Adrenal gland (tissue), 12 donors: Measurements from ENCODE around the gene MAD1L1. TPM values are rescaled to one million over a fixed set of nuclear protein-coding genes. Genes with fewer than 3 reads are reported as not detected.

Experiments
- DNase-seq, 7 donors: peaks; one replicate each; pipeline ENCODE4 v3.0.0-alpha.2; 2019 to 2020
- H3K27ac ChIP-seq, 5 donors: fragments of 200-600 bp; sonication (generic) in 4 of 5; 1 replicate in 3 of 5; 2 replicates in 2 of 5; pipeline versions ENCODE4 v1.5.1 to v1.8.0; 2016 to 2020; ENCODE audit warnings: mild to moderate bottlenecking in 1 of 5
- H3K27me3 ChIP-seq: fragments of 200-600 bp; 2 replicates; pipeline ENCODE4 v1.8.0; 2021
- H3K36me3 ChIP-seq, 2 donors: fragments of 200-600 bp; replicated peaks in 1 of 2; 1 replicate in 1 of 2; 2 replicates in 1 of 2; pipeline versions ENCODE4 v1.5.1 to v1.8.0; 2018 to 2022
- H3K4me1 ChIP-seq, 2 donors: fragments of 200-600 bp; replicated peaks in 1 of 2; 1 replicate in 1 of 2; 2 replicates in 1 of 2; pipeline versions ENCODE4 v1.5.1 to v1.8.0; 2018 to 2021
- H3K4me3 ChIP-seq, 4 donors: fragments of 200-600 bp; sonication (generic) in 3 of 4; one replicate each; pipeline ENCODE4 v1.5.1; 2016 to 2018
- H3K9me3 ChIP-seq, 3 donors: fragments of 200-600 bp; sonication (generic) in 1 of 3; replicated peaks in 1 of 3; 1 replicate in 2 of 3; 2 replicates in 1 of 3; pipeline versions ENCODE4 v1.5.1 to v1.8.0; 2016 to 2021
- CTCF ChIP-seq, 6 experiments: fragments of 450-650 bp in 4 of 6; fragments of 200-600 bp in 2 of 6; sonication (generic) in 1 of 6; IDR thresholded peaks; 1 replicate in 5 of 6; 2 replicates in 1 of 6; pipeline versions ENCODE4 v1.5.1 to v1.8.0; 2016 to 2021; ENCODE audit warnings: antibody characterized with exemption in 6 of 6, mild to moderate bottlenecking in 2 of 6, moderate library complexity in 1 of 6
- POLR2A ChIP-seq, 2 donors: fragments of 450-650 bp; IDR thresholded peaks; one replicate each; pipeline ENCODE4 v1.6.1; 2017; ENCODE audit warnings: antibody characterized with exemption in 2 of 2, mild to moderate bottlenecking in 2 of 2, moderate library complexity in 1 of 2
- WGBS, 4 donors: extraction: QIAGEN DNeasy Blood & Tissue Kit in 2 of 4; methylation state at CpG; one replicate each; pipeline versions ENCODE4 v1.1.5 to v1.1.7; 2013 to 2017; 5-methylcytosine and 5-hydroxymethylcytosine counted together
- intact Hi-C, 2 donors: fragments of 100-400 bp; cut with DNase I; formaldehyde crosslinking; loops; one replicate each; pipeline versions ENCODE4 v1.14.1 to v1.15.0; 2022 to 2023
- polyA plus RNA-seq, 3 donors: library from polyadenylated mRNA; stranded (reverse); fragments of 200-250 nt in 2 of 3; fragments of 350-450 nt in 1 of 3; fragmentation: Illumina TruSeq in 1 of 3; extraction: RNeasy Lipid Tissue Mini Kit (QIAGEN cat#74804) in 1 of 3; gene quantifications; one replicate each; pipeline ENCODE4 v1.2.3, GENCODE V29; 2013 to 2014
- total RNA-seq, 9 donors: library from RNA; depleted of rRNA in 4 of 9; stranded (reverse); fragments of >200 nt in 4 of 9; fragments of 120-200 nt in 1 of 9; fragmentation: NEBNext Ultra II Directional in 1 of 9; extraction: Animal tissue kit (Norgen Biotek cat#: 25700) in 1 of 9; gene quantifications; one replicate each; pipeline versions ENCODE4 v1.1.0 to v1.2.4, GENCODE V29; 2013 to 2023
- donor health status: healthy with polysubstance abuse.
- donor health status: Bipolar disorder and iron deficiency.
- donor health status: DM: yes; HTN: yes; CAD: no.
- donor health status: DM: no; HTN: no; CAD: no.
- donor health status: DM: no; HTN: no; CAD: no.
- donor health status: DM: yes; HTN: yes; CAD: no.

The MAD1L1 gene
- total and polyA plus RNA-seq, 12 donors, result 6.7 to 87.7 (median 28.9) TPM

GRCh38 chr7:1919539-1920265, 313.0 kb downstream of the MAD1L1 start:
- intact Hi-C loops, result loop anchor here in 1 of 2 donors (10.0 kb wide), 1 partner anchor 105 kb away; no protein-coding TSS in a partner anchor
- DNase-seq, result peak; percentile 81 to 96 (median 90)
- TF ChIP-seq POLR2A (IDR thresholded peaks at IDR 0.05) (no peak), CTCF (IDR thresholded peaks at IDR 0.05) (no peak)
- 38 to 68% (median 49%) methylated on average over 9 to 22 of the region's 22 CpGs for WGBS, 4 donors
- no peaks in the 10 kb centered on the region for H3K9me3 ChIP-seq
- peak overlapping the region in 1 of 5 donors; percentile 40 for H3K27ac ChIP-seq
- peak overlapping the region in 1 of 4 donors; percentile 36 for H3K4me3 ChIP-seq
- H3K36me3 ChIP-seq, result no peaks in the 10 kb centered on the region
- H3K4me1 ChIP-seq, result peaks cover 4 to 6% of the 10 kb centered on the region in 2 donors
- no peaks in the 10 kb centered on the region for H3K27me3 ChIP-seq

- no peak overlapping the region for H3K4me3 ChIP-seq
- WGBS, 4 donors, result 91 to 95% (median 92%) methylated on average over 16 to 25 of the region's 25 CpGs
- peaks cover 4 to 6% of the 10 kb centered on the region in 2 donors for H3K4me1 ChIP-seq
- TF ChIP-seq POLR2A (IDR thresholded peaks at IDR 0.05) (no peak), CTCF (IDR thresholded peaks at IDR 0.05) (no peak)
- no peak for DNase-seq
- no peaks in the 10 kb centered on the region for H3K36me3 ChIP-seq
- intact Hi-C loops, result loop anchor here in 1 of 2 donors (10.0 kb wide), 1 partner anchor 106 kb away; no protein-coding TSS in a partner anchor
- no peaks in the 10 kb centered on the region for H3K27me3 ChIP-seq
- H3K27ac ChIP-seq, result no peak overlapping the region
- H3K9me3 ChIP-seq, result no peaks in the 10 kb centered on the region
Measured at GRCh38 chr7:1918881-1919525, 313.7 kb downstream of the MAD1L1 start.

GRCh38 chr7:1918063-1918645, 314.6 kb downstream of the MAD1L1 start:
- no peaks in the 10 kb centered on the region for H3K36me3 ChIP-seq
- intact Hi-C loops, result loop anchor here in 1 of 2 donors (10.0 kb wide), 1 partner anchor 107 kb away; no protein-coding TSS in a partner anchor
- DNase-seq, result no peak
- H3K4me1 ChIP-seq, result peaks cover 4 to 6% of the 10 kb centered on the region in 2 donors
- no peak overlapping the region for H3K4me3 ChIP-seq
- H3K9me3 ChIP-seq, result no peaks in the 10 kb centered on the region
- H3K27ac ChIP-seq, result no peak overlapping the region
- 94 to 97% (median 95%) methylated on average over 18 to 23 of the region's 23 CpGs for WGBS, 4 donors
- no peaks in the 10 kb centered on the region for H3K27me3 ChIP-seq
- no peak for TF ChIP-seq POLR2A (IDR thresholded peaks at IDR 0.05)
- no peak for TF ChIP-seq CTCF (IDR thresholded peaks at IDR 0.05)
